GM18502 (cell line): ENCODE data around the gene C16orf54.
"Not testable (repeated sequence)": the region's sequence is repeated elsewhere in the genome, so short reads cannot be mapped to it uniquely, and the experiment has no call there.

Experiments
- ATAC-seq: cut with Tn5 transposase; IDR thresholded peaks from one replicate; pipeline ENCODE4 v1.9.1; 2021; ENCODE audit warnings: mild to moderate bottlenecking; ENCODE audit not compliant: unreplicated experiment, poor library complexity

Gene C16orf54

DNA sequence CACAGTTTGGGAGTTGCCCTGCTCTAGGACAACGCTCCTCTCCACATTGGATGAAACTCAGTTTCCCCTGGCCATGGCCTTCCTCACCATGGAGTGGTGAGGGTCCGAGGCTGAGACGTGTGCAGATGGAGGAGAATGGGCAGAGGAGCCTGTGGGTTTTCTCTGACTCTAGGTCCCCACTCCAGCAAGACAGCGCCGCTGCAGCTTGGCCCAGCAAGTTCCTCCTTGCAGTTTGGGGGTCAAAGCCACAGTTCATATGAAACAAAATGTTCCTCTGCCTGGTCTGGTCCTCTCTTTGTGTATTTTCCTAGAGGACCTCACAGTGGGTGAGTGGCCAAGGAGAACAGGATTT lies 2.3 kb downstream of the C16orf54 start:
- ATAC-seq, result no peak

DNA sequence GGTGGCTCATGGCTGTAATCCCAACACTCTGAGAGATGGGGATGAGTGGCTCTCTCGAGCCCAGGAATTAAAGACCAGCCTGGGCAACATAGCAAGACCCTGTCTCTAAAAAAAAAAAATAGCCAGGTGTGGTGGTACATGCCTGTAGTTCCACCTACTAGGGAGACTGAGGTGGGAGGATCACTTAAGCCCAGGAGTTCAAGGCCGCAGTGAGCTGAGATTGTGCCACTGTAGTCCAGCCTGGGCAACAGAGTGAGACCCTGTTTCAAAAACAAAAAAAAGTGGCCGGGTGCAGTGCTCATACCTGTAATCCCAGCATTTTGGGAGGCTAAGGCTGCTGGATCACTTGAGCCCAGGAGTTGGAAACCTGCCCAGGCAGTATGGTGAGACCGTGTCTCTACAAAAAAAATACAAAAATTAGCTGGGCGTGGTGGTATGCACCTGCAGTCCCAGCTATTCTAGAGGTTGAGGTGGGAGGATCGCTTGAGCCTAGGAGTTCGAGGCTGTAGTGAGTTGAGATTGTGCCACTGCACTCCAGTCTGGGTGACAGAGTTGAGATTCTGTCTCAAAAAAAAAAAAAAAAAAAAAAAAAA lies 3.0 kb downstream of the C16orf54 start:
- ATAC-seq, result no peak

DNA sequence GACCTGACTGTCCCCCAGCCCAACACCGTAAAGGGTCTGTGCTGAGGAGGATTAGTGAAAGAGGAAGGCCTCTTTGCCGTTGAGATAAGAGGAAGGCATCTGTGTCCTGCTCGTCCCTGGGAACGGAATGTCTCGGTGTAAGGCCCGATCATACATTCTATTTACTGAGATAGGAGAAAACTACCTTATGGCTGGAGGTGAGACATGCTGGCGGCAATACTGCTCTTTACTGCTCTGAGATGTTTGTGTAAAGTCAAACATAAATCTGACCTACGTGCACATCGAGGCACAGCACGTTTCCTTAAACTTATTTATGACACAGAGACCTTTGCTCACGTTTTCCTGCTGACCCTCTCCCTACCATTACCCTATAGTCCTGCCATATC lies 5.2 kb downstream of the C16orf54 start:
- ATAC-seq, result not testable (repeated sequence)

DNA sequence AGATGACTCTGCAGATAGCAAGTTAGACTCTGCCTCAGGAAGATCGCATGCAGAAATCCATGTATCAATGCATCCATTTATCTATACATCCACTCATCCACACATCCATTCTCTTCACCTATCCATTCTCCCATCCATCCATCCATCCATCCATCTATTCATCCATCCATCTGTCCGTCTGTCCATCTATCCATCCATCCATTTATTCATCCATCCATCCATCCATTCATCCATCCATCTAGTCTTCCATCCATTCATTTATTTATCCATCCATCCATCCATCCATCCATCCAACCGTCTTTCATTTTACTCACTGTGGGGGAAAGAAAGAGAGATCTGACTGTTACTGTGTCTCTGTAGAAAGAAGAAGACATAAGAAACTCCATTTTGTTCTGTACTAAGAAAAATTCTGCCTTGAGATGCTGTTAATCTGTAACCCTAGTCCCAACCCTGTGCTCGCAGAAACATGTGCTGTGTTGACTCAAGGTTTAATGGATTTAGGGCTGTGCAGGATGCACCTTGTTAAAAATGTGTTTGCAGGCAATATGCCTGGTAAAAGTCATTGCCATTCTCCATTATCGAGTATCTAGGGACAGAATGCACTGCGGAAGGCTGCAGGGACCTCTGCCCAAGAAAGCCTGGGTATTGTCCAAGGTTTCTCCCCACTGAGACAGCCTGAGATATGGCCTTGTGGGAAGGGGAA lies 5.7 kb downstream of the C16orf54 start:
- ATAC-seq, result not testable (repeated sequence)

DNA sequence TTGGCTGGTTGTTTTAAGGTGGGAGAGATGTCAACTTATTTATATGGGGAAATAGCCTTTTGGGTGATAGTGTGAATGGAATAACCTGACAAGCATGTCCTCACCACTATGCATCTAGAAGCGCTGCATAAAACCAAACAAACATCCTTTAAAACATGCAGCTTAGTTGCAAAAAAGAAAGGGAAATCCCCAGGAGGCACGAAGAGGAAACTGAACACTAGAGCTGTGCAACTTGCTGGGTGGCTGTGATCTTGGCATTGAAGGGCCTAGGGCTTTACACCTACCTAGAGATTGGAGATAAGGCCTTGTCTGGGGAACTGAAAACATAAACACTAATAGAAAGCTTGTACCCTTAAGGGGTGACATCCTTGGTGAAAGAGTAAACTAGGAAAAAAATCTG lies 7.3 kb downstream of the C16orf54 start:
- peak; percentile 73 for ATAC-seq

DNA sequence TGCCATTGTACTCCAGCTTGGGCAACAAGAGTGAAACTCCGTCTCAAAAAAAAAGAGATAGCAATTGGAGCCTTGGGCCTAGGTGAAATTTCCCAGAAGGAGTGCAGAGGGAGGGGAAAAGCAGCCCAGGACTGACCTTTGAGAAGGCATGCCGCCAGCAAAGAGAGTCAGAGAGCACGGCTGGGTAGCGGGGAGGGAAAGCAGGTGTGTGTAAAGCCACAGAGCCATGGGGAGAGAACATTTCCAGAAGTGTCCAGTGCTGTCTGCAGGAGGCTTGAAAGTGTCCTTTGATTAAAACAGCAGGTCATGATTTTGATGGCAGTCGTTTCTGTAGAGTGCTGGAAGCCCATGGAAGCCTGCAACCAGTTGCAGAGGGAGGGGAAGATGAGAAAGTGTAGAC lies 8.1 kb downstream of the C16orf54 start:
- ATAC-seq, result no peak

DNA sequence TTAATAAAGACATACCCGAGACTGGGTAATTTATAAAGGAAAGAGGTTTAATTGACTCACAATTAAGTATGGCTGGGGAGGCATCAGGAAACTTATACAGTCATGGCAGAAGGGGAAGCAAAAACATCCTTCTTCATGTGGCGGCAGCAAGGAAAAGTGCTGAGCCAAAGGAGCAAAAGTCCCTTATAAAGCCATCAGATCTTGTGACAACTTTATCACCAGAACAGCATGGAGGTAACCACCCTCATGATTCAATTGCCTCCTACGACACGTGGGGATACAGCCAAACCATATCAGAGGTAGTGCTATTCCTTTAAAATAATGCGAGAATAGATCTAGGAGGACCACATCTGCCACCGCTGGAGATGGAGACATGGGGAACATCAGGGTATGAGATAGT lies 9.0 kb downstream of the C16orf54 start:
- no peak for ATAC-seq

DNA sequence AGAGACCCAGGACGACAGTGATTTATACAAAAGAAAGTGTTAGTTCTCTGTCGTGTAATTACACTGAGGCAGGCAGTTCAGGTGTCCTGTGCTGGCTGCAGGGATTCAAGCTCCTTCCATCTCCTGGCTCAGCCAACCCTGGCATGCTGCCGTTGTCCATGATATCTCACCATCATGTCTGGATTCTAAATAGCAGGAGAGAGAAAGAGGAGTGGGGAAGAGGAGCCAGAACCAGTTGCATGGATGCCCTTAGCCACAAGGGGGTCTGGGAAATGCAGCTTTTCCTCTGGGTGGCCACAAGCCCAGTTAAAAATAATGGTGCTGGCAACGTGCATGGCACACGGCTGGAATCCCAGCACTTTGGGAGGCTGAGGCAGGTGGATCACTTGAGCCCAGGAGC lies 9.7 kb downstream of the C16orf54 start:
- ATAC-seq, result no peak

DNA sequence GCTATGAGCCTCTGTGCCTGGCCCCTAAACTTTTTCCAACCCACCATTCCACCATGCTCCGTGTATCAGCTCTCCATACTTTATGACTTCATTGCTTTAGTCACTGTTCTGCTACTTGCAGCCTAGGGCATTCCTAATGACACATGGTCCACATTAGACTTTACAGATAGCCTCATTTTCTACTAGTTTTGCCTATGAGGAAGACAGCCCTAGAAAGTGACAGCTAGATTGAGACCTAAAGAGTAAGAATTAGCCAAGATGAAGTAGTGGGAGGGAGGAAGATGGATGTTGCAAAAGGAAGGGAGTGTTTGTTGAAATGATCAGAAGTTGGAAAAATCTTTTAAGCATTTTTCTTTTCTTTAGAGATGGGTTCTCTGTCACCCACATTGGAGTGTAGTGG lies 11.0 kb downstream of the C16orf54 start:
- ATAC-seq, result no peak

DNA sequence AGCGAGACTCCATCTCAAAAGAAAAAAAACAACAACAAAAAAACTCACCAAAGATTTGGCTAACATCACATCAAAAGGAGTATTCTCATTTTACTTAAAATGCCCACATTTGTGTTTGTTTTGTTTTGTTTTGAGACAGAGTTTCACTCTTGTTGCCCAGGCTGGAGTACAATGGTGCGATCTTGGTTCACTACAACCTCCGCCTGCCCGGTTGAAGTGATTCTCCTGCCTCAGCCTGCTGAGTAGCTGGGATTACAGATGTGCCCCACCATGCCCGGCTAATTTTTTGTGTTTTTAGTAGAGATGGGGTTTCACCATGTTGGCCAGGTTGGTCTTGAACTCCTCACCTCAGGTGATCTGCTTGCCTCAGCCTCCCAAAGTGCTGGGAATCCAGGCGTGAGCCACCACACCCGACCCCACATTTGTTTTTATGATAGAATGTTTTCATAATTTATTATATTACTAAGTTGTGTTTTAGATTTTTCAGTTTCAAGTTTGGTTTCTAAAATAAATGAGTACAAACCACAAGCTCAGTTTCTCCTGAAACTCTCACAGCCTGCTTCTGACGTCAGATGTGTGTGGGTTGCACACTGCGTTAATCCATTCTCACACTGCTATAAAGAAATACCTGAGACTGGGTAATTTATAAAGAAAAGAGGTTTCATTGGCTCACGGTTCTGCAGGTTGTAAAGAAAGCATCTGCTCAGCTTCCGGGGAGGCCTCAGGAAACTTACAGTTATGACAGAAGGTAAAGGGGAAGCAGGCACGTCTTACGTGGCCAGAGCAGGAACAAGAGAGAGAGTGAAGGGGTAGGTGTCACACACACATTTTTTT lies 13.8 kb downstream of the C16orf54 start:
- not testable (repeated sequence) for ATAC-seq

DNA sequence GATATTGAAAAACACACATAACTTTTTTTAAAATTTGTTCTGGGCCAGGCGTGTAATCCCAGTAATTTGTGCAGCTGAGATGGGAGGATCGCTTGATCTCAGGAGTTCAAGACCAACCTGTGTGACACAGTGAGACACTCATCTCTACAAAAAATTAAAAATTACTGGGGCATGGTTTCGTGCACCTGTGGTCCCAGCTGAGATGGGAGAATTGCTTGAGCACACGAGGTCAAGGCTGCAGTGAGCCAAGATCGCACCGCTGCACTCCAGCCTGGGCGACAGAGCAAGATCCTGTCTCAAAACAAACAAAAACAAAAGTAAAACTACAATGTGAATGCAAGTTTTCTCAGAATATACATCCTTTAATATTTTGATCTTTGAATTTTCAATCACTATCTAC lies 15.1 kb downstream of the C16orf54 start:
- ATAC-seq, result no peak

DNA sequence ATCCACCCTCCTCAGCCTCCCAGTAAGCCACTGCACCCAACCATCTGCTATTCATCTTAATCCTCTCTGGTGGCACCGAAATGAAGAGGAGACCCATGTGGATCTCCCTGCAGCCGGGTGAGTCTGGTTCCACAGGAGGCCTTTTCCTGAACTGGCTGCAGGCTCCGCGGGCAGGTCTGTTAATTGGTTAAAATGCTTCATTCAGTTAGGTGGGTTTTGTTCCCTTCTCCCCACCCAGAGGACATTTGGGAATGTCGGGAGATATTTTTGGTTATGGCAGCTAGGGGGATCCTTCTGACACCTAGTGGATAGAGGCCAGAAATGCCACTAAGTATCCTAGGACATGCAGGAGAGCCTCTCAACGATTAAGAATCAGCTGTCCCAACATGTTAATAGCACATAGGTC lies 16.7 kb downstream of the C16orf54 start:
- ATAC-seq, result no peak

DNA sequence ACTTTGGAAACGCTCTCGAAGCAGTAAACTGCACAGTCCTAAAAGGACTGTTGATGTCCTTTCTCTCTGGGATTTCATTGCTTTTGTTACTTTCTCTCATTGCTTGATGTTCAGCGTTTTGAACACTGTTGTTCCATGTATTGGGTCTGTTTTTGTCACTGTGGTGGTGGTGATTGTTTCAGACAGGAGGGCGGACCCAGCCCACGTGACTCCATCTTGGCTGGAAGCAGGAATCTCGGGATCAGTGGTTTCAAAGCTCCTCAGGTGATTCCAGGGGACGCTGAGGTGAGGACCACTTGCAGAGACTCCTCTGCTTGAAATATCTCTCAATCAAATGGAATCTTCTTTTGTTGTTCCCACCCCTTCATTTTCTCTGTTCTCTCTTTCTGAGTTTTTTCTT lies 18.3 kb downstream of the C16orf54 start:
- ATAC-seq, result no peak

DNA sequence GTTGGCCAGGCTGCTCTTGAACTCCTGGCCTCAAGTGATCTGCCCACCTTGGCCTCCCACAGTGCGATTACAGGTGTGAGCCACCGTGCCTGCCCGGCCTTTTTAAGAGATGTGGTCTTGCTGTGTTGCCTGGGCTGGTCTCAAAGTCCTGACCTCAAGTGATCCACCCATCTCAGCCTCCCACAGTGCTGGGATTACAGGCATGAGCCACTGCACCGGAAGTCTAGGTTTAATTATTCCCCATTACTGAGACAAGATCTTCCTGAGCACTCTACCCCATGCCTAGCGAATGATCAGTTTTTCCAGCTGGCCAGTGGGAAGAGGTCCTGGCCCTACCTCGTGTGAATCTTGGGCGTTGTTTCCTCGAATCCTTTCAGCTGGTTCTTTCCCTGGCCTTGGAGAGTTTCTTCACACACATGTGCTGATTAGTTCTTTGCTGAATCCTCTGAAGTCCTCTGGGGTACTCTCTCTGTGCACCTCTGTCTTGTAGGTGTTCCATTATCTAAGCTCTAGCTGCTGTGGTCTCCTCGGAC lies 18.9 kb downstream of the C16orf54 start:
- no peak for ATAC-seq

DNA sequence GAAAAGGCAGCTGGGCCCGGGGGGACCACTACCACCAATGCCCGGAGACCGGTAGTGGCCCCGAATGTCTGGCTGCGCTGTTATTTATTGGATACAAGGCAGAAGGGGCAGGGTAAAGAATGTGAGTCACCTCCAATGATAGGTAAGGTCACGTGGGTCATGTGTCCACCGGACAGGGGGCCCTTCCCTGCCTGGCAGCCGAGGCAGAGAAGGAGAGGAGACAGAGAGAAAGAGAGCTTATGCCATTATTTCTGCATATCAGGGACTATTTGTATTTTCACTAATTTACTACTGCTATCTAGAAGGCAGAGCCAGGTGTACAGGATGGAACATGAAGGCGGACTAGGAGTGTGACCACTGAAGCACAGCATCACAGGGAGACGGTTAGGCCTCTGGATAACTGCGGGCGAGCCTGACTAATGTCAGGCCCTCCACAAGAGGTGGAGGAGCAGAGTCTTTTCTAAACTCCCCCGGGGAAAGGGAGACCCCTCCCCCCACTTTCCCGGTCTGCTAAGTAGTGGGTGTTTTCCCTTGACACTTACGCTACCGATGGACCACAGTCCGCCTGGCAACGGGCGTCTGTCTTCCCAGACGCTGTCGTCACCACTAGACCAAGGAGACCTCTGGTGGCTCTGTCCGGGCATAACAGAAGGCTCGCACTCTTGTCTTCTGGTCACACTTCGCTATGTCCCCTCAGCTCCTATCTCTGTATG lies 24.5 kb downstream of the C16orf54 start:
- not testable (repeated sequence) for ATAC-seq

DNA sequence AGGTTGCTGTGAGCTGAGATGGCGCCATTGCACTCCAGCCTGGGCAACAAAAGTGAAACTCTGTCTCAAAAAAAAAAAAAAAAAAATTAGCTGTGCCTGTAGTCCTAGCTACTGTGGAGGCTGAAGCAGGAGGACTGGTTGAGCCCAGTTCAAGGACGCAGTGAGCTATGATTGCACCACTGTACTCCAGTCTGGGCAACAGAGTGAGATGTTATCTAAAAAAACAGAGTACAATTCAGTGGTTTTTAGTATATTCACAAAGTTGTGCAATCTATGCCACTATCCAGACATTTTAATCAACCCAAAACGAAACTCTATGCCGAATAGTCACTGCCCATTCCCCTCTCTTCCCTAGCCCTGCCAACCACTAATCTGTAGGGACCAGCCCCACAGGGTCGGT lies 25.1 kb downstream of the C16orf54 start:
- ATAC-seq, result no peak

DNA sequence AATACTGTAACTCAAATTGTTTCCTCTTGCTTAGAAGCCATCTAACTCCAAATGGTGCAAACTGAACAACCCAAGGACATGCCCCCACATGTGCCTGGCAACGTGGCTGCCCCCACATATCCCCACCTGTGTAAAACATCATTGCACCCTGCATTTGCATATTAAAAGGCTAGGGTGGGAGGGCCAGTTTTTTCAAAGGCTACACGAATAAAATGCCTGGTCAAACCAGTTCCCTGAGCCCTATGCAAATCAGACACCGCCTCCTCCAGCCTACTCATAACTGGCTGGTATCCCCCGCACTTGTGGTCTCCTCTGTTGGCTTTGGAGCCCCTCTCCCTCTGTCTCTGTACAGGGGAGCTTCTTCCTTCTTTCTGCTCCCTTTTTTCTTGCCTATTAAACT lies 26.7 kb downstream of the C16orf54 start:
- ATAC-seq, result no peak

DNA sequence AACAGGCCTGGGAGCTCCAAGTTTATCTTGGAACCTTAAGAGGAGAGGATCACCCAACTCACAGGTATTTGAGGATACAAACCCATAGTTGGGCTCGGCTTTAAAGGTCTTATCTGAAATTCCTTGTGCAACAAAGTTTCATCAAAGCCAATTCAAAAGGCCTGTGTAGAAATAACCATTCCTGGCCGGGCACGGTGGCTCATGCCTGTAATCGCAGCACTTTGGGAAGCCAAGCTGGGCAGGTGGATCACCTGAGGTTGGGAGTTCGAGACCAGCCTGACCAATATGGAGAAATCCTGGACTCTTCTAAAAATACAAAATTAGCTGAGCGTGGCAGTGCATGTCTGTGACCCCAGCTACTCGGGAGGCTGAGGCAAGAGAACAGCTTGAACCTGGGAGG lies 28.7 kb downstream of the C16orf54 start:
- ATAC-seq, result no peak

DNA sequence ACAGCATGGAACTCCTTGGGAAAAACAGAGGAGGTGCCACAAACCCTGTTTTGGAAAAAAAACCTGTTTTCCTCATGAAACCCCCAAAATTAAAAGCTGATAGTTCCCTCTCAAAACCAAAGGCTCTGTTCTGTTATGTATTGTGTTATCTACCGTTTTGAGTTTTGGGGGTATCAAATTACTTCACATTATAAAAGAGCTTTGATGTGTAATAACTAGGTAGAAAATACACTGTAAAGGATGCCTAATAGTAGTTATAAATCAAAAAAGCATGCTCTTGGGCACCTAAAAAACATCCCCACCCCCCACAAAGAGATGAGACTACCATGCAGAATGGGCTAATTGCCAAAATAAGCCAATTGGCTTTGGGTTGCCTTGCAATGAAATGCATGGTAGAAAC lies 30.8 kb downstream of the C16orf54 start:
- no peak for ATAC-seq

DNA sequence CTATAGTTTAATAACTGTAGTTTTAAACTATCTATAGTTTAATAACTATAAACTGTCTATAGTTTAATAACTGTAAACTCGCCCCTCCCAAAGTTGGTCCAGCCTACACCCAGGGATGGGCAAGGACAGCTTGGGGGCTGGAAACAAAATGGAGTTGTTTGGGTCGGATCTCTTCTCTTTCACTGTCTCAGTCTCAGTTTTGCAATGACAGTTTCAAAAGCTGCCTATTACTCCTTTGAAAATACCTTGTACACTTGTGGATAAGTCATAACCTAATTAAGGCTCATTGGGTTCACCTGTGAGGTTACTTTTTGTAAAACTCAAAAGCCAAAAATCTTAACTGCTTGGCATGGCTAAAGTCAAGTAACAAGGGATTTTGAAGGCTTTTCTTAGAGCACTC lies 31.4 kb downstream of the C16orf54 start:
- no peak for ATAC-seq

DNA sequence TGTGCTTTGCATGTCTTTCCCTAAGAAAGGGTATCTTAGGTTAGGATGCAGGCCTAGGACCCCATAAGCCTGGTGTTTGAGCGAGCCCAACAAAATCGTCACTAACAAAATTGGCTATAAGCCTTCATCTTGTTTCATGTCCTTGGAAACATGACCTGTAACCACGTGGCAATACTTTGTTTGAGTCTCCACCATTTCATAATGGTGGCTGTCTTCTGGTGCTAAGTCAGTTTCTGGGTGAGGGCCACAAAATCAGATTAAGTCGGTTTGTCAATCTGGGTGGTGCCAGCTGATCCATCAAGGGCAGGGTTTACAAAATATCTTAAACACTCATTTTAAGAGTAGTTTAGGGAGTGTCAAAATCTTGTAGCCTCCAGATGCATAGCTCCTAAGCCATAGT lies 33.0 kb downstream of the C16orf54 start:
- ATAC-seq, result no peak
